HAP-1 (cell line): ENCODE measurements around the gene APOL5.
"Not testable (repeated sequence)": the region's sequence is repeated elsewhere in the genome, so short reads cannot be mapped to it uniquely, and the experiment has no call there.

Source experiments
- DNase-seq, 2 experiments: peaks; one replicate each; pipeline ENCODE4 v3.0.0-alpha.2; 2016 to 2020; ENCODE audit warnings: low spot score in 2 of 2
- H3K27me3 ChIP-seq: fragments of 250-450 bp; sonication (Bioruptor Pico); 2 replicates; pipeline ENCODE4 v1.5.1; 2020; ENCODE audit warnings: low read depth, mild to moderate bottlenecking, moderate library complexity
- H3K36me3 ChIP-seq: fragments of 250-450 bp; sonication (Bioruptor Pico); replicated peaks from 2 replicates; pipeline ENCODE4 v1.5.1; 2020; ENCODE audit warnings: mild to moderate bottlenecking
- H3K4me1 ChIP-seq: fragments of 250-450 bp; sonication (Bioruptor Pico); 2 replicates; pipeline ENCODE4 v1.5.1; 2020; ENCODE audit warnings: mild to moderate bottlenecking
- H3K4me3 ChIP-seq: fragments of 250-450 bp; sonication (Bioruptor Pico); 2 replicates; pipeline ENCODE4 v1.5.1; 2020; ENCODE audit warnings: mild to moderate bottlenecking, moderate library complexity
- H3K9me3 ChIP-seq: fragments of 250-450 bp; sonication (Bioruptor Pico); 2 replicates; pipeline ENCODE4 v1.5.1; 2020; ENCODE audit warnings: mild to moderate bottlenecking, moderate library complexity
- in situ Hi-C: fragments of 300-500 bp; cut with MboI; formaldehyde crosslinking; loops from 3 replicates; pipeline ENCODE4 v1.14.3; 2020; ENCODE audit warnings: low sequenced_read_pairs, inconsistent platforms, mixed read lengths

APOL5 gene

GRCh38 chr22:35726398-35726797, 8.7 kb downstream of the APOL5 start:
- H3K4me3 ChIP-seq = no peak overlapping the region
- no peaks in the 10 kb centered on the region for H3K36me3 ChIP-seq
- in situ Hi-C loops = no loop called here
- peaks cover 5% of the 10 kb centered on the region; the same call in 1 of the 2 replicates for H3K27me3 ChIP-seq
- no peak for DNase-seq
- H3K4me1 ChIP-seq = no peaks in the 10 kb centered on the region
- H3K9me3 ChIP-seq = no peaks in the 10 kb centered on the region

GRCh38 chr22:35726933-35727332, 9.3 kb downstream of the APOL5 start:
- H3K4me1 ChIP-seq = no peaks in the 10 kb centered on the region
- in situ Hi-C loops = no loop called here
- H3K27me3 ChIP-seq = peaks cover 5% of the 10 kb centered on the region; the same call in 1 of the 2 replicates
- no peak for DNase-seq
- H3K4me3 ChIP-seq = no peak overlapping the region
- H3K9me3 ChIP-seq = no peaks in the 10 kb centered on the region
- H3K36me3 ChIP-seq = no peaks in the 10 kb centered on the region

- Histone ChIP-seq H3K36me3 (no peaks in the 10 kb centered on the region), H3K4me1 (no peaks in the 10 kb centered on the region), H3K4me3 (no peak overlapping the region), H3K9me3 (no peaks in the 10 kb centered on the region), H3K27me3 (peaks cover 5% of the 10 kb centered on the region; the same call in 1 of the 2 replicates)
- DNase-seq = no peak
- in situ Hi-C loops = no loop called here
These were observed 9.8 kb downstream of the APOL5 start for GRCh38 chr22:35727436-35727835.

GRCh38 chr22:35728639-35729308, 11.1 kb downstream of the APOL5 start:
- Histone ChIP-seq H3K4me1 (no peaks in the 10 kb centered on the region), H3K4me3 (no peak overlapping the region), H3K36me3 (no peaks in the 10 kb centered on the region), H3K27me3 (peaks cover 5% of the 10 kb centered on the region; the same call in 1 of the 2 replicates), H3K9me3 (no peaks in the 10 kb centered on the region)
- no peak for DNase-seq
- in situ Hi-C loops = no loop called here

- Histone ChIP-seq H3K4me1 (no peaks in the 10 kb centered on the region), H3K9me3 (no peaks in the 10 kb centered on the region), H3K4me3 (no peak overlapping the region), H3K36me3 (no peaks in the 10 kb centered on the region), H3K27me3 (peaks cover 5% of the 10 kb centered on the region; the same call in 1 of the 2 replicates)
- in situ Hi-C loops = no loop called here
- DNase-seq = no peak
These were observed 11.6 kb downstream of the APOL5 start for GRCh38 chr22:35729309-35729698.

- Histone ChIP-seq H3K27me3 (peaks cover 5% of the 10 kb centered on the region; the same call in 1 of the 2 replicates), H3K4me1 (no peaks in the 10 kb centered on the region), H3K4me3 (no peak overlapping the region), H3K36me3 (no peaks in the 10 kb centered on the region), H3K9me3 (no peaks in the 10 kb centered on the region)
- no peak for DNase-seq
- in situ Hi-C loops = no loop called here
These were observed 13.6 kb downstream of the APOL5 start for GRCh38 chr22:35731321-35731720.

- H3K9me3 ChIP-seq = no peaks in the 10 kb centered on the region
- H3K4me1 ChIP-seq = no peaks in the 10 kb centered on the region
- H3K4me3 ChIP-seq = no peak overlapping the region
- H3K36me3 ChIP-seq = no peaks in the 10 kb centered on the region
- in situ Hi-C loops = no loop called here
- peaks cover 5% of the 10 kb centered on the region; the same call in 1 of the 2 replicates for H3K27me3 ChIP-seq
- DNase-seq = no peak
These were observed 14.4 kb downstream of the APOL5 start for GRCh38 chr22:35732116-35732515.

- Histone ChIP-seq H3K4me1 (no peaks in the 10 kb centered on the region), H3K36me3 (no peaks in the 10 kb centered on the region), H3K9me3 (no peaks in the 10 kb centered on the region), H3K27me3 (peaks cover 5% of the 10 kb centered on the region; the same call in 1 of the 2 replicates), H3K4me3 (no peak overlapping the region)
- DNase-seq = no peak
- in situ Hi-C loops = no loop called here
These were observed 15.4 kb downstream of the APOL5 start for GRCh38 chr22:35733036-35733435.

GRCh38 chr22:35733791-35734516, 16.3 kb downstream of the APOL5 start:
- H3K36me3 ChIP-seq = no peaks in the 10 kb centered on the region
- in situ Hi-C loops = no loop called here
- DNase-seq = no peak
- no peak overlapping the region for H3K4me3 ChIP-seq
- H3K27me3 ChIP-seq = peaks cover 5% of the 10 kb centered on the region; the same call in 1 of the 2 replicates
- H3K4me1 ChIP-seq = peaks cover 2% of the 10 kb centered on the region
- no peaks in the 10 kb centered on the region for H3K9me3 ChIP-seq

GRCh38 chr22:35734517-35734827, 16.8 kb downstream of the APOL5 start:
- Histone ChIP-seq H3K4me1 (peaks cover 2% of the 10 kb centered on the region), H3K9me3 (no peaks in the 10 kb centered on the region), H3K36me3 (no peaks in the 10 kb centered on the region), H3K4me3 (no peak overlapping the region), H3K27me3 (peaks cover 5% of the 10 kb centered on the region; the same call in 1 of the 2 replicates)
- in situ Hi-C loops = no loop called here
- DNase-seq = no peak

GRCh38 chr22:35735542-35735941, 17.9 kb downstream of the APOL5 start:
- no peak for DNase-seq
- H3K9me3 ChIP-seq = no peaks in the 10 kb centered on the region
- H3K36me3 ChIP-seq = no peaks in the 10 kb centered on the region
- no peaks in the 10 kb centered on the region for H3K27me3 ChIP-seq
- in situ Hi-C loops = no loop called here
- H3K4me3 ChIP-seq = no peak overlapping the region
- H3K4me1 ChIP-seq = peaks cover 2% of the 10 kb centered on the region

- in situ Hi-C loops = no loop called here
- H3K4me3 ChIP-seq = no peak overlapping the region
- H3K27me3 ChIP-seq = no peaks in the 10 kb centered on the region
- H3K36me3 ChIP-seq = no peaks in the 10 kb centered on the region
- H3K4me1 ChIP-seq = peaks cover 2% of the 10 kb centered on the region
- no peaks in the 10 kb centered on the region for H3K9me3 ChIP-seq
- DNase-seq = no peak
These were observed 18.5 kb downstream of the APOL5 start for GRCh38 chr22:35736166-35736565.

GRCh38 chr22:35736701-35737100, 19.0 kb downstream of the APOL5 start:
- no peaks in the 10 kb centered on the region for H3K27me3 ChIP-seq
- in situ Hi-C loops = no loop called here
- no peaks in the 10 kb centered on the region for H3K36me3 ChIP-seq
- no peak for DNase-seq
- H3K4me1 ChIP-seq = peaks cover 2% of the 10 kb centered on the region
- no peaks in the 10 kb centered on the region for H3K9me3 ChIP-seq
- H3K4me3 ChIP-seq = no peak overlapping the region

GRCh38 chr22:35737886-35738285, 20.2 kb downstream of the APOL5 start:
- H3K36me3 ChIP-seq, H3K9me3 ChIP-seq, DNase-seq, H3K4me3 ChIP-seq, in situ Hi-C loops, H3K4me1 ChIP-seq, H3K27me3 ChIP-seq: not testable (repeated sequence)
